T1000 (cell line): ENCODE measurements around the gene ERLIN1.

Source experiments
- DNase-seq: peaks from one replicate; lab custom pipeline; 2025; ENCODE audit warnings: mixed read lengths; lab: John Stamatoyannopoulos, UW

The ERLIN1 gene

DNA sequence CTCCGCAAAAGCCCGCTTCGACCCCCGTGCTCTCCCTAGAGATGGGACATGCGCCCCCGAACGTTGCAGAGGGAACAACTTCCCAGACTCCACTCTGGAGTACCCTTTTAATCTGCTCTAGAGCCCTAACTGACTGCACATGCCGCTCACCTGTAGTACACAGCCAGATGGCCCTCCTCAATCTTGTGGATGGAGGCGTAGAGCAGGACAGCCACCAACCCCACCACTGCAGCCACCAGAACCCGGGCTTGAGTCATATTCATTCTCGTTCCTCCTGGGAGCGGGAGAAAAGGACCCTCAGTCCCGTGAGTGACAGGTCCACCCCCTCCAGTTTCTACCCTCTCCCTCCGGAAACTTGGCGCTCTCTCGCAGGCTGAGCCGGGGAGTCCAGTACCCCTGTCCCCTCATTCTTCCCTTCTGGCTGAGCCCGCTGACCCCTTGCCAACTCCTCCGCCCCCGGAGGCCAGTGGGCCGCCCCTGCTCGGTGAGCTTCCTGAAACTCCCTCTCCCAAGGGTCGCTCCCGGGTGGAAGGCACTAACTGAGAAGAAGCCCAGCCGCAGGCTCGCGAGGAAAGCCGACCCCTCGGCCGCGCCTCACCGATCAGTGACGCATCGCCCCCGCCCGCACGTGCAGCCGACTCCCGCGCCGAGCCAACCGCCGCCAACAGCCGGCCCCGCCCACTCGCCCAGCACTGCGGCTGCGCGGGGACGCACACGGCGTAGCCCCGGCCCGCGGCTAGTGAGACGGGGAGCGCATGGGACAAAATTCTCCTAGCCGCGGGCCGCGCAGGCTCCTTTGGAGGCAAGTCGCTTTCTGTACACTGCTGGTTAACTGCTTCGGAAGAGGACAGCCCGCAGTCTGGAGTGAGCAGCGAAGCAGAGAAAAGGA is at the start of gene ERLIN1:
Gene ERLIN1 (minus strand): TSS at position 666 of the 889 bp plus-strand sequence. CDS start 403 bp downstream, at position 263.
- peak; percentile 86 for DNase-seq

DNA sequence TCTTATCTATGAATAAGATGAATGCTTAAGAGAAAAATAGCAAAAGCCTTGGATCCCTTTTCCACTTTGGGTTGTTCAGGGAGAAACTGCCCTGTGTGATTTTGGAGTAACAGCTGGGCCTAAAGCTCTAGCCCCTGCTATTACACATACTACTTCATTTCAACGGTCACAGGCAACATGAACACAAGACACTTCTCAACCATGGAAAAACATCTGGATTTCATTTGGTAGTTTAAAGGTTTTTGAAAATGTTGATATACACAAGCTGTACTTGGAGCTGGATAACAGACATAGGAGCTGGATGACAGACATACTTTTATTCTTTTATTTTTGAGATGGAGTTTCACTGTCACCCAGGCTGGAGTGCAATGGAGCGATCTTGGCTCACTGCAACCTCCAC is 46.3 kb upstream of the ERLIN1 start:
- no peak for DNase-seq

DNA sequence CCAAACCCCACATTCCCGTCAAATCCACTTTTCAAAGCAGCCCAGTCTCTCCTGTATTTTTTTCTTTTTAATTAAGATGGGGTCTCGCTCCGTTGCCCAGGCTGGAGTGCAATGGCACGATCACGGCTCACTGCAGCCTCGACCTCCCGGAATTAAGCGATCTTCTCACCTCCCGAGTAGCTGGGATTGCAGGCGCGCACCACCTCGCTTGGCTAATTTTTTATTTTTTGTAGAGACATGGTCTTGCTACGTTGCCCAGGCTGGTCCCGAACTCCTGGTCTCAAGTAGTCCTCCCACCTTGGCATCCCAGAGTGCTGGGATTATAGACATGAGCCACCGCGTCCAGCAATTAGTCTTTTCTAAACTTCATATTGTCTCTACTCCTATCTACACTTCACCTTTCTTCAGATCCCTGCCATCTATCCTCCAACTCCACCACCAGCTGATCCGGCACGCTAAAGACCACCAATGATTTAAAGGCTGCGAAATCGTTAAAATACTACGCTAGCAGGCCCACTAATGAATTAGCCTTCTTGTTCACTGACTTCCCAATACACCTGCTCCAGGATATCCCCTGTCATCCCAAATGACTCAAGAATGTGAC is 44.1 kb upstream of the ERLIN1 start:
- no peak for DNase-seq

DNA sequence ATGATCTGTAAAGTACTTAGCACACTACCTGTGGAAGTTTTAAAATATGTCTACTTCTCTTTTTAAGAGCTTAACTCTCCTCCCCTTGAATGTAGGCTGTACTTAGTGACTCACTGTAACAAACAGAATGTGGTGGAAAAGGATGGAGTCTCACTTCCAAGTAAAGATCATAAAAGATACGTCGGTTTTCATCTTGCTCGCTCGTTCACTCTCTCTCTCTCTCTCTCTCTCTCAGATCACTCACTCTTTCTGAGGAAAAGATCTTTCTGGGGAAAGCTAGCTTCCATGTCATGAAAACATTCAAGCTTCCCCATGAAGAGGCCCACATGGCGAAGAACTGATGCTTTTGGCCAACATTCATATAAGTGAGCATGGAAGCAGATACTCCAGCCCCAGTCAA is 38.0 kb upstream of the ERLIN1 start:
- DNase-seq = no peak

DNA sequence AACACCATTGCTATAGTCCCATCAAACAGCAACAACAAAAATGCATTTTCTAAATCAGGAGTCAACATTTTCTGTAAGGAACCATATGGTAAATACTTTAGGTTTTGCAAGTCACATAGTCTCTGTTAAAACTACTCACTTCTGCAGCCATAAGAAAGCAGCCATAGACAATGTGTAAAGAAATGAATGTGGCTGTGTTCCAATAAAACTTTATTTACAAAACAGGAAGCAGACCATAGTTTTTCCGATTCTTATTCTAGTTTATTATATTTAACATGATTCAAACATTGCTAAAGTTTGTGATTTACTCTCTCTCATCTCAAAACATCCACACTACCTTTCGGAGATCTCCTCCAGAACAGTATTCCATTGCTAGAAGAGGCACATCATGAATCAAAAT is 36.7 kb upstream of the ERLIN1 start:
- no peak for DNase-seq

DNA sequence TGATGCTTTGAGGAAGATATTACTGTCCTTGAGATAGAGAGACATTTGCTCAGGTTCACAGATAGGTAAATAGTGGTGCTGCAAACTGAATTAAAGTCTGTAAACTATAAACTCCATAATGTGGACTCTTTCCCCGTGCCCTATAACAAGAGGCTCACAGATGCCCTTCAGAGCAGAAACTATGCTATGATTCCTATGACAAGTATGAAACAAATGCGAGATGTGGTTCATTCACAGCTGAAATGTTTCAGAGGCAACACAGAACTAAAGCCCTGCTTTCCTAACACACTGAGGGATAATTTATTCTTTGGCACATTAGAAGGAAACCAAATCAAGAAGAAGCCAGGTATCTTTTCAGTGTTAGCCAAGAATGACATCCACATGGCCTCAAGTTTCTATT is 30.2 kb upstream of the ERLIN1 start:
- DNase-seq = no peak

DNA sequence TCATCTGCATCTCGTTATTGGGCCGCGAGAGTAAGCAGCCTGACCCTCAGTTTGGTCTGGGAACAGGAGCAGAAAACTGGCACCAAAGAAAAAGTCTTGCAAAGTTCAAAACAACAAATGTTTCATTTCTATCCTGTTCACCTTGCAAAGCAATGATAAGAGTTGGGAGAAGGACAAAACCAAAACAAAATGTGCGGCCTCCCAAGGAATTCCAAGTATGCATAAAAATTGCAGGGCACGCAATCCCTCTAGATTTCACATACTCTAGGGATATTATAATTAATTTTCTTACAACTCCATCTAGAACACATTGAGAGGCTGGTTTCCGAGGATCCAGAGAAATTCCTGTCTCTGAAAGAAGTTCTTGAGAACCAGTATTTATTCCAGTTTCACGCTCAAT is 23.5 kb upstream of the ERLIN1 start:
- DNase-seq = no peak

DNA sequence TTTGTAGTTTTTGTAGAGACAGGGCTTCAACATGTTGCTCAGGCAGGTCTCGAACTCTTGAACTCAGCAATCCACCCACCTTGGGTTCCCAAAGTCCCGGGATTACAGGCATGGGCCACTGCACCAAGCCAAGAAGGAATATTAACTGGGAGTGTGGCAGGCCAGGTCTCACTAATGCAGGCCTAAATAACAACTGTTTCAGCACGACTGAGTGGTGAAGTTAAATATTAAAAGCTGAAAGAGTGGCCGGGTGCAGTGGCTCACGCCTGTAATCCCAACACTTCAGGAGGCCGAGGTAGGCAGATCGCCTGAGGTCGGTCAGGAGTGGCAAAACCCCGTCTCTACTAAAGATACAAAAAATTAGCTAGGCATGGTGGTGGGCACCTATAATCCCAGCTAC is 22.4 kb upstream of the ERLIN1 start:
- DNase-seq = no peak

DNA sequence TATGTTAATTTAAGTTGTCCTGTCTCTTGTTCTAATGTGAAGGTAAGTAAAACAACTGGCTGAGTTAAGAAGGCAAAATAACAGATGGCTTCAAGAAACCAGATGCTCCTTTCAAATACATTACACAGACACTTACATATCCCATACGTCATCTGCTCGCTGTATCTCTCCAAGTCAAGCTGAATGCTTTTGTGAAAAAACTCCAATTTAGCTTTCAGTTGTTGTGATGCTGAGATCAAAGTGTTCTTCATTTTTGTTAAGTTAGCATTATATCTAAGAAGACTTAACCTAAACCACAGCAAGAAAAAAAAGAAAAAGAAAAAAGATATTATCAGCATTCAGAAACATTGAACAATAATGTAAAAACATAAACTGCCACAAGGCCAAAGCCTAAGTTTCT is 18.5 kb upstream of the ERLIN1 start:
- DNase-seq = no peak

DNA sequence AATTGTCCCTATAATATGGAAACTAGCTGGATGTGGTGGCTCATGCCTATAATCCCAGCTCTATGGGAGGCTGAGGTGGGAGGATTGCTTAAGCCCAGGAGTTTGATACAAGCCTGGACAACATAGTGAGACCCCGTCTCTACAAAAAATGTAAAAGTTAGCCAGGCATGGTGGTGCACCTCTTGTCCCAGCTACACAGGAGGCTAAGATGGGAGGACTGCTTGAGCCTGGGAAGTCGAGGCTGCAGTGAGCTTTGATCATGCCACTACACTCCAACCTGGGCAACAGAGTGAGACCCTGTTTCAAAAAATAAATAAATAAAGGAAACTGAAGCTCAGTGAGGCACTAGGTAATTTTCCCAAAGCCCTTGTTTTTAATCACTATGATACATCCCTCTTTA is 15.7 kb upstream of the ERLIN1 start:
- no peak for DNase-seq

DNA sequence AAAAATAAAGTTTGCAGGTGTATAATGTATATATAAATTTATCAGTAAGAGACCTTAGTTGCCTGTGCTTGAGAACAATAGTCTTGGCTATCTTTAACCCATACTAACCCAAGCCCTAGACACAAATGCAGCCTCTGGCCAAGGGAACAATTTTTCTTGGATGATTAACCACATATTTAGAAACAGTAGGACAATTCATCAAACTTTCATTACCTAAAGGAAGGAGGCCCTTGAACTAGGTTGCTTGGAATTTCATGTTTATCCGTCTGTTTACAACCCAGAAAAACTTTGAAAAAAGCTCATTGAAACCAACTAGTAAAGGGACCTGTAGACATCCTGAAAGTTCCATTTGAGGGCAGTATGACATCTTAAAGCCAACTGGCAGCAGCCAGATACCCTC is 8.9 kb upstream of the ERLIN1 start:
- no peak for DNase-seq

DNA sequence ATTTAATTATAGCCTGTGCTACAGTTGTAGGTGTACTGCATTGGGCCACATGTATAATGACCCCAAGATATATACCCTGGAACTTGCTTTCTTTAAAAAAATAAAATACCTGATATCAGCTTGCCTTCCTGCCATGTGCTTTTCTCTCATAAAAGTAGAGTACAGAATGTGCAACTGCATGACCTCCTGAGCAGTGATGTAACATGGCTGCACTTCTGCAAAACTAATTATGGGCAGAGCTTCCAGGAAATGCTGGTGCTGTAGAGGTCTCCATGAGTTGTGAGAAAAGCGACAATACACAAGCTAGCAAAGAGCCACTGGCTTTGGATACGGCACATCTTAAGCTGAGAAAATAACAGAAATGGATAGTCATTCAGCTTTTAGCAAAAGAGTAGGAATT is 6.5 kb upstream of the ERLIN1 start:
- no peak for DNase-seq

DNA sequence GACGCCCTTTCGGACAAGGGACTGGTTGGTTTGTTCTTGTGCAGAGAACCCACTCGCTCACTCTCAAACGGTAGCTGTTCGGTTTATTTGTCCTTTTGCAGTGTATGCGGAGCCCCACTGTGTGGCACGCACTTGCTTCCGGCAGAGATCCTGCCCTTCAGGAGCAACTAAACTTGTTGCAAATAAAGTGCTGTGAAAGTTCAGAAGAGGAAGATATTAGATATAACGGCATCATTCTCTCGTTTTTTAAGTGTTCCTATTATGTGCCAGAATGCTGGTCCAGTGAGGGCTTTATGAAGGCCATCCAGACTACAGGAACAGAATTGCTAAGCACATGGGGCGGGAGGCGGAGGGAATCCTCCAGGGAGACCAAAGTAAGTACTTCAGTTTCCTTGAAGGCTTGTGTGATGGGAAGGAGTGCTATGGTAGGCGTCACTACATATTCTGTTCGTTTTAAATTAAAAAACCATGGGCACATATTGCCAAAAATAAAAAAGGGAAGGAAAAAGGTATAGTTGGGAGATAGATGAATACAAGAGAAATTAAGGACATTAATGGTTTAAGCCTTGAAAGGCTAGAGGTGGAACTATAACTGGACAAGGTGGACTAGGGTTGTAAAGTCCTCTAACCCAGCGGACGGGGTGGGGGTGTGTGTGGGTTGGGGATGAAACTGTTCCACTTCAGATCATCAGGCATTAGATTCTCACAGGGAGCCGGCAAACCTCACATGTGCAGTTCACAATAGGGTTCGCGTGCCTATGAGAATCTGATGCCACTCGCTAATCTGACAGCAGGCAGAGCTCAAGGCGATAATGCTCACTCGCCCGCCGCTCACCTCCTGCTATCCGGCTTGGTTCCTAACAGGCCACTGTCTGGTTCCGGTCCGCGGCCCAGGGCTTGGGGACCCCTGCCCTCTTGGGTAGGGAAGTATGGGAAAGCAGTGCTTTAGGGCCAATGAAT is 704 bp upstream of the ERLIN1 start:
- no peak for DNase-seq

DNA sequence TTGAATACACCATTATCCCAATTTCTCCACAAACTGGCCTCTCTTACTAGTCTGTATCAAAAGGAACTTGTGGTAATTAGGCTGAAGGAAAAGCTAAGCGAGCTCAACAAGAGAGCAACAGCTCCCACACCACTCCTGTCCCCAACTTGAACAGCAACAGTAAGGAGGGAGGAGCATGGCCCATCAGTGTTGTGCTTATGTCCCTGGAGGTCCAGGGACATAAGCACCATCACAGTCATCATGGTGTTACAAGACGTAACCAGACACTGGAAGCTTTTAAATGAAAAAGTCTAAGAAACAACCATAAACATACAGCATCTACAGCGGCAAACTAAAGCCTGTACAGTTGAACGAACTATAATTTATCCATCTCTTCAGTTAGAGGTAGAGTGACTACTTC is 989 bp downstream of the ERLIN1 start:
- no peak for DNase-seq

DNA sequence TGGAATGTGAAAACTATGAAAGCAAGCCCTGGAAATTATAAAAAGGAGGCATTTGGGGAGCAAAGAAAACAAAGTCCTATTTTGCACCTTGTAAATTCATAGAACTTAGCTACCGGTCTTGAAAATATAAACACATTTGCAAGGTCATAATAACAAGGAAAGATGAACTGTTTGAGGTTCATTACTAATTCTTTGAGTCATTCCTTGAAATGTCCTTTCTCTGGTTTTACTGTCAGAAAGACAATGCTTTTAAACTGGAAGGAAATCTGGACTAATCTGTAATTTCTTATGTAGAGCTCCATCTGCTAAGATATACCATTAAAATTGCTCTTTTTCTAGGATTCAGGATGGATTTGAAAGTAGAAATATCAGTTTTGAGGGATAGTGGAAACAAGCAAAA is 1.4 kb downstream of the ERLIN1 start:
- DNase-seq = no peak

DNA sequence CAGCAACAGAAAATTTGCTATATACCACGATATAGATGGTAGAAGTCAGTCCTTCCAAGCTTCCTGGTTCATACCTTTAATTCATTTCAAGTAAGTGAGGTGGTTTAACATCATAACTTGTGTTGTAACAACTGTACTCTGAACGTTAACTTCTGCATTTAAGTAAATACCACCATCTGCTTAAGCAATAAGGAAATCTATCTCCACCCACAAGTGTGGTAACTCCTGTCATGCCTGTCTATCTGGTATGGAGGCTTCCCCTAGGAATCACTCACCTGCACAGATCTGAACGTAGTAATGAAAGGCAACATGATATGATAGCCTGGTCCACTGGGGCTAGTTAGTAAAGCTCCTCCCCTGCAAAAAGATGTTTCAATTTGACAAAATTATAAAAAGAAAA is 2.3 kb downstream of the ERLIN1 start:
- no peak for DNase-seq

DNA sequence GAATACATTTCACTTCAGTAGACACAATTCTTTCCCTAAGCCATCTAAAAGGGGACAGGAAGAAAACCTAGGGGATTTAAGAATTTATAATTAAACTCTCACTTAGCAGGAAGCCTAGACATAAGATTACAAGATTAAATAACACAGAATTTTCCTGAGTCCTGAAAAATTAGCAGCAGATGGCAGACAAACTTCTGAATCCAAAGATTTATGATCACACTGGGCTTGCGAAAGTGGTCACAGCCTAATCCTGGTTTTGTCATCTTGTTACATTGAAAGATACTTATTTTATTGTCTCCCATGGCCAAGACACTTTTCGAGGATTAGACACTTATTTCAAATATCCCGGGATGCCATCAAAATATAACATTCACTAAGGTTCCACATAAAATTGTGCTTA is 2.9 kb downstream of the ERLIN1 start:
- DNase-seq = no peak

DNA sequence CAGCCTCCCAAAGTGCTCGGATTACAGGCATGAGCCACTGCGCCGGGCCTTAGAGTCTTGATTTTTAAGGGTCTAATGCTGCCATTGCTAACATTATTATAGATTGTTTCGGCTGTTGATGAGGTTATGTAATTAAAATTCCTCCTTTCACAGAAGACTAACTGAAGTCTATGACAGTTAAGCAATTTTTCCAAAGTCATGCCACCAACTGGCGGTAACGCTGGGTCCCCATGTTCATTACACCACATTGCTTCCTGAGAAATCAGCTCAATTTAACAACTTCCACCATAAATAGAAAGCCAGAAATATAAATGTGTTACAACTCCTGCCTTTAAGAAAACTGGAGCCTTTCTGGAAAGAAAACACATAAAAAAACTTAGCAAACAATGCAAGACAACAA is 3.5 kb downstream of the ERLIN1 start:
- no peak for DNase-seq

DNA sequence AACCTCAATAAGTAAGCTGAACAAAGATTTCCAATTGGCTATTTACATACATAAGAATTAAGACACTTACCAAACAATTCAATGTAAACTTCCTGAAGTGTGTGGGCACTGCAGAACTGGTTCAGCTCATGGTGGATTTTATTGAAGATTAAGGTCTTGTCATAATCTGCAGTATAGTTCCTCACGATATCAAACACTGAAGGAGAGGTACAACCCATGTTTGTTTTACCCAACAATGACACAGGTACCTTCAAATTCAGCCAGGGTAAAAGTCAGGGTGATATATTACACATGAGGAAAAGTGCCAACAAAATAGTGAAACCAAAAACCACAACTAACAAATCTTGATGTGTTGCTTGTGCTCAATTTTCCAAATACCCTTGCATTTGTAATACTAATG is 10.0 kb downstream of the ERLIN1 start:
- DNase-seq = no peak

DNA sequence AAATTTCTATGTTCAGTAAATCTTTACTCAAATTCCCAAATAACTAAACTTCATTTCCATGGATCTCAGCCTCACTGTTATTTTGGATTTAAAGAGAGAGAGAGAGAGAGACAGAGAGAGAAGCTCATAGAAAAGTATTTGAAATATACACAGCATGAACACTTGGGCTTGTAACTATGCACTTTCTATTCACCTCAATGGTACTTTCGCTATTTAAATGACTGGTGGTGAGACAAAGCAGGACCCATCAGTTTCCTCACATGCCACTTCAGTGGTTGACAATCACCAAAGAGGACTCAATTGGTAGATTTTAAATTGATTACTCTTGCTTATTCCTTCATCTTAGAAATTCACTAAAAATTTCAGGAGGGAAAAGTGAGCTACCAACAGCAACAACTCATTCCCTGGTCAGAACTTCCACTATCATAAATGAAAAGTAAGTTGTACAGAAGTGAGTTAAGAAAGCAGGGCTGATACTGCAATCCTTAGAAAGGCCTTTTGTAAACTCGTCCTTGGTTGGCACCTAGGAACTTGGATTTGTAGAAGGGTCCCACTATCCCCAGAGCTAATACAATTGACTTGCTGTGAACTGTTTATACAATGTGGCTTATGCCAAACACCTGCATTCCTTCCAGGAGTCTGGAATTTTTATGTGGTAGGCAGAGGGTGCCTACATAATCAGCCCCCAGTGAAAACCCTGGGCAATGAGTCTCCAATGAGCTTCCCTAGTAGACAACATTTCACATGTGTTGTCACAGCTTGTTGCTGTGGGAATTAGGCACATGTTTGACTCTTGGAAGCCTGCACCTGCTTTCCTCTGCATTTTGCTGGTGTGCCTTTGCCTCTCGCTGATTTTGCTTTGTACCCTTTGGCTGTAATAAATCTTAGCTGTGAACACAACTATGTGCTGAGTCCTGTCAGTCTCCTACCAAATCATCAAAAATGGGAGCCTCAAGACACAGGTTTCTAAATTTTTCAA is 10.8 kb downstream of the ERLIN1 start:
- no peak for DNase-seq

DNA sequence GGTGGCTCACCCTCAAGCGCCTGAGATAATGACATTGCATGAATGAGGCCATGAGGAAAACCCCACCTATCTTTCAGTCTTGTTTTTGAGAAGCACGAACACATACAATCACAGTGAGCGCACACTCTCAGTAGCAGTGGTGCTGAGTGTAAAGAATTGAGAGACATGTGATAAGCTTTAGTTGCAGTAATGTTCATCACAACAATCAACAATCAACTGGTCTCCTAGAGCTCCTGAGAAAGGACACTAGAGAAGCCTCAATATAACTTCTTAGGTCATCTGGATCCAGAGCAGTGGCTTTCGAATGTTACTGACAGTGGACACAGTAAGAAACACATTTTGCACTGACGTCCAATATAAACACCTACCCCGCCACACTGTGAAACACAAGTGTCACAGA is 12.8 kb downstream of the ERLIN1 start:
- DNase-seq = no peak
